Fibroblast of skin of left quadriceps (primary cell): ENCODE measurements around the gene IL5.

Experiments used
- DNase-seq, 2 experiments: peaks; one replicate each; pipeline ENCODE4 v3.0.0-alpha.2; 2013; ENCODE audit warnings: low read depth in 2 of 2

IL5 gene

DNA sequence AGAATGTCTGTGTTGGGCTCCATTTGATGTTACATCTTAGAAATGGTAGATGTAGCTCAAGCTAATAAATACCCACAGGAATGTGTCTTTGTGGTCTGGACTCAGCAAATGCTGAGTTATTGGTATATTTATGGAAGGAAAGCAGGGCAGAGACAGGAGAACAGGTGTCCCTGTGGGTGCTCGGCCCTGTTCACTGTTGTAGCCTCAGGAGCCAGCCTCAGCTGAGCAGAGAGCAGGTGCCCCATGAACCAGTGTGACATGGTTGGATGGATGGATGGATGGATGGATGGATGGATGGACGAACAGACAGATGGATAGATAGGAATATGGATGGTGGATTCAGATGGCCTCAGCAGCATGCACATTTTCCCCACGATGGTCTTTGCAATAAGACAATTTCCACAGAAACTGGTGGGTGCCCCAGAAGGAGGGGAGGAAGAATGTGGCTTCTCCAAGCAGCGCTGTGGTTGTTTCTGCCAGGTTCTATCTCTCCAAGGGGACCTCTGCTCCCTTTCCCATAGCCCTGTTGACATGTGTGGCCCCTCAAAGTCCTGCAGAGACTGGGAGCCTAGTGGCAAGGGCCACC, 44.5 kb downstream of the IL5 start:
- DNase-seq, result no peak

DNA sequence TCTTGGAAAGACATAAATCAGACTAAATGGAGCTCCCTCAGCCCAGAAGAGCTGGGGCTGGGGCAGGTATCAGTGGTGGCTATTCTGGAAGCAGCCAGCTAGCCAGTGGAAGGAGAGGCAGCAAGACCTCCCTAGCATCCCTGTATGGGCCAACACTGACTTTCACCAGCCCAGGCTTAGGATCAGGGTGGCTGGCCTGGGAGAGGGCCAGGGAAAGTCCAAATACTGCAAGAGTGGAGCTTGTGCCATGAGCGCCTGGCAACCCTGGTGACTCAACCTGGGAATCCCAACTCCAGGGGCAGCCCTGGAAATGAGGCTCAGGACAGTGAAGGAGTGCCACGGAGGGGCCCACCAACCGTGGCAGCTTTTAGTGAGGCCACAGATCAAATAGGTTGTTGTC, 45.2 kb downstream of the IL5 start:
- no peak for DNase-seq

DNA sequence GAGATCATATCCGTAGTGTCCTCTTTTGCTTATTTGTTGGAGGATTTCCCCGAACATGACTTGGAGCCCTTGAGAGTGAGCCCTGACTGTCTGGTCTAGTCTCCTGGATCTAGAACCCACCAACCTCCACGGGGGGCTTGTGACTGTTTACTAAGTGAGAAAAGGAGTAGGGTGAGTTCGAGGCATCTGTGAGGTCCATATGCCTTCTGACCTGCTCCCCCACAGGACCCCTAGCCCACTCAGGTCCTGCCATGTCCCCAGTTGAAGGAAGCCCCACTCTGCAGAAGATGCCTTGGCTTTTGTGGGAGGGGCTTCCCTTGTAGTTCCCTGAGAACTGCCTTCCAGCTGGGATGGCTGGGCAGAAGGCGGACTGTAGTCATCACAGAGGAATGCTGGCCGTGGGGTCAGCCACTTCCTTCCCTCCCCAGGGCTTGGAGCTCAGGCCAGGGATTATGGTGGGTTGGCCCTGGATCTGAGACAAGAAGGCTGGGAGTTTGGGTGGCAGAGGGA, 45.8 kb downstream of the IL5 start:
- DNase-seq, result peak; percentile 44 to 47

DNA sequence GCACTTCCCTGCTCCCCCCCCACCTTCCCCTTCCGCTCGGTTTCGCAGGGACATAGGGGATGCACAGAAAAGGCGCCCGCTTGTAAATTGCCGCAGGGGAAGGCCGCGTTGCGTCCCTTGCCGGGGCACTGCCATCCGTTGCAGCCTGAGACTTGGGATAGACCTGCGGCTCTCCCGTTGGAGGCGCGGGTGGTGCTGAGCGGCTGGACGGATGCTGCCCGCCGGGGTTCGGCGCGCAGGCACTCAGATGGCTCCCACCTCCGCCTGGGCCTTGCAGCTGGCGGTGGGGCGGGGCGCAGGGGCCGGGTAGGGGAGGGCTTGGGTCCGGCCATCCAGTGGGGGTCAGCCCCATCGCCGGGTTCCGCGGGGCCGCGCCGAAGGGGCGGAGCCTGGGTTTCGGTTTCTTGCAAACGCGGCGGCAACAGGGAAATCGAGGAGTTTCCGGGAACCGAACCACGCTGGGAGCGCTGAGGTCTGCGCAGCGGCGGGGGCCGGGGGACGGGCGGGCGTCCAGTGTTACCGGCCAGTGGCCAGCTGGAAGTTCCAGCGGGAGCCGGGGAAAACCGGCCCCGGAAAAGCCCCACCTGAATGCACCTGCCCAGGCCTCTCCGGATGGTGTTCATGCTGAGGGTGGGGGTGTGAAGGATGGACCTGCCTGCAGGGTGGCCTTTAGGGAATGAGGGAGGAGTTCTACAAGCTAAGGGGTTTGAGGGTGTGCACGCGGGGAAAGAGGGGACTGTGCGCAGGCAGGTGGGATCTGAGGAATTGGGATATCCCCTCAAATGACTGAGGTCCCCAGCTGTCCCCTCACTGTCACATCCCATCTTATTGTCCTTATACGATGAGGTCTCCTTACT, 46.5 kb downstream of the IL5 start:
- DNase-seq, result peak in 1 of 2 experiments; percentile 20

DNA sequence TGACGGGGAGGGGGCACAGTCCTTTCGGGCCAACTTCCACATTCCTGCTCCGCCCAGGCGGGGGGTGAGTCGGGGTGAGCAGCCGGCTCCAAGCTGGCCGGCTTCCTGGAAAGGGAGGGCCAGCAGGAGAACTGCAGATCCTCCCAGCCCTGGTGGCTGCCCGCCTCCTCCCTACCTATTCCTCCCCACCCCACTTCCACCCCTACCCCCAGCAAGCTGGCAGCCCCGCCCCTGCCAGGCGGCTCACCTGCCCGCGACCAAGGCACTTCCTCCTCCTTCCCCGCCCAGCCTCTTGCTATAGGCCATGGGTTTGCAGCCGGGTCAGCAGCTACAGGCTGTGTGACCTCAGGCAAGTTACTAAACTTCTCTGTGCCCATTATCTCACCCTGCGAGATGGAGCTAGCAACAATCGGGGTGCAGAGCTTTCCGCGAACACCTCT, 47.1 kb downstream of the IL5 start:
- peak in 1 of 2 experiments; percentile 32 for DNase-seq

DNA sequence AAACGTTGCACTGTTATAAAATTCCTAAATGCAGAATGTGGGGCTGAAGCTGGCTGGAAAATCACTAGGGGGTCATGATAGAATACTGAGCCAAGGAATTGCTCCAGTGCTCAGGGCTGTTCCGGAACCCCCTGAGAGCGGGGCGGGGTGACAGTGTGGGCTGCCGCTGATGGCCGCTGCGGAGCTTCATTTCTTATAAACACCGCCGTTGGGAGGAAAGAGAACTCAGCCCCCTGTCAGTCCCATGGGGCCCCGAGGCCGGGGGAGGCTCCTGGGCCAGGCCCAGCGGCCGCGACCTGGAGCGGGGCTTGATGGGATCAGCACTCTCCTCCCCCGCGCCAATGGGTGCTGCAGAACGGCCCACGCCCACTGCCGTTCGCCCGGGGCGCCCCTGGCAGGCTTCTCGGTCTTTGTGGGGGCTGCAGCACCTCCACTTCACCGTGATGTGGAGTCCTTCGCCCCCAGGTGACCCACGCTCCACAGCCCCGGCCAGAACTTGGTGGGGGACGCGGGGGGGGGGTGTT, 47.6 kb downstream of the IL5 start:
- DNase-seq, result peak; percentile 61

DNA sequence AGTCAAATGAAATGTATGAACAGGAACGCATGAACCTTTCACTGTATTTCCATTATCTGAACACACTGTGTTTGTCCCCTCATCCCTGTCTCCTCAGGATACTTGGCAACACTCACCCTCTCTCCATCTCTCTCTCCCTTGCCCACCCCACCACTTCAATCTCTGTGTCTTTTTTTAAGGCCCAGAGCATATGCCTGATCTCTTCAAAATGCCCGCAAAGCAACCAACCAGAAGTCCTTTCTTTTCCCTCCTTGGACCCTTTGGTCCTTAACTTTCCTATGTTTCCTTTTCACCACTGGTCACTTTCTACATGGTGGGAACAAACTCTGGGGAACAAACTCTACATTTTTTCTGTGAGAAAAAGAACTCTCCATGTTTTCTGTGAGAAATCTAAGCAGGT, 49.5 kb downstream of the IL5 start:
- DNase-seq, result no peak

DNA sequence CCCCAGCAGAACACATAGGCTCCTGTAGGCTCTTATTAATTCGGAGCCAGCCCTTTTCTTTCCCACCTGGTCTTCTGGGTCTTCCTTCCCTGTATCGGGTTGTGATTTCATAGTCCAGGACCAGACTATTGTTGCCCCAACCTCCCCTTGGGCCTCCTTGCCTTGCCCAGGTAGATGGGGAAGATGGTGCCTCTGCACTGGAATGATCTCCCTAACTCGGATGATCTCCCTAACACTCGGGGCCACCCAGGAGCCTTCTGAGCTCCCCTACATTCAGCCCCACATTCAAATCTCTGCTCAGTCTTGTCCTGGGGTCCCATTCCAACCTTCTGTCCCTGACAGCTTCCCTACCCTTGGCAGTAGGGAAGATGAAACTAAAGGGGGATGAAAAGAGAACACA, 50.1 kb downstream of the IL5 start:
- DNase-seq, result no peak

DNA sequence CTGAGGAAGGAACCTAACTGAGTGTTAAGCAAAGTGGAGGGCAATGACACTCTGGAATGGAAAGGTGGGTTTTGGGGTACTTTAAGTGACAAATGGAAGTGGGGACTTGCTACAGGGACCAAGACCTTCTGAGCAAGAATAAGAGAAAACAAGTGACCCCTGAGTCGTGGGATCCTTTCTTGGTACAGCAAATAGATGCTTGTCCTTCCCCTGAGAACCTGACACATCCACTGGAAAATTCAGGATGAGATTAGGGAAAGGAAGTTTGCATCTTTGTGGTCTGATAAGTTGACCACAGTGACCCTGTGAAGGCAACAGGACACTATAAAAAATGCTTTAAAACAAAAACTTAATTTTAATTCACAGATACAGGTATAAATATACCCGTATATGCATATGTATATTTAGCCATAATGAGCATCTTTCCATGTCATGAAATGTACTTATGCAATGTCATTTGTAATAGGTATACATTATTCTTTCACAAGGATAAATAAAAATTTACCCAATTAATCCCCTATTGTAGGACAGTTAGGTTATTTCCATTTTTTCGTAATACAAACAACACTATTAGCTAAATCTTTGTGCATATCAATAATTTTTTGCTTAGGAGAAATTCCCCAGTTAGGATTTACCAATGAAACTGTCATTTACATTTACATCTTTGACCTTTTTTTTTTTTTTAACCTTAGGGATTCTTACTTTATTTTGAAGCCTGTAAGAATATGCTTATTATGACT, 50.8 kb downstream of the IL5 start:
- no peak for DNase-seq
